Cortex of kidney (tissue), 1 donor: ENCODE data around the gene RRAS2.
"Not testable (repeated sequence)": the region's sequence is repeated elsewhere in the genome, so short reads cannot be mapped to it uniquely, and the experiment has no call there.

Experiments used
- DNase-seq: peaks from one replicate; lab custom pipeline; 2025; lab: John Stamatoyannopoulos, UW

Gene RRAS2

DNA sequence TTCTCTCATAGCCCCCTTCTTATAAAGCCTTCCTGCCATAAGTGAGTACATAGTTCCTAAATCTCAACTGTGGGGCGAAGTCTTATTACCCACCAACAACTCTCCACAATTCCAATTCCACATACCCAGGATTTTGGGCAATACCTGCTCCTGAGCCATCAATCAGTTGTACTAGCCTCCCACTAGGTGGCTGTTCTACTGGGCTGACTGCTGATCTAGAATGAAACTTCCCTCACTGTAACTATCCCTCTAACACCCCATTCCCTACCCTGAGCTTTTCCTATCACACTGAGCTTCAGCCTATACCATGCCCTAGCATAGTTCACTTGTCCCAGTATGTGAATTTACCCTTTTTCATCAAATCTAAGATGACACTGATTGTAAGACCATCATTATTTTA, 52.5 kb downstream of the RRAS2 start:
- DNase-seq: no peak

DNA sequence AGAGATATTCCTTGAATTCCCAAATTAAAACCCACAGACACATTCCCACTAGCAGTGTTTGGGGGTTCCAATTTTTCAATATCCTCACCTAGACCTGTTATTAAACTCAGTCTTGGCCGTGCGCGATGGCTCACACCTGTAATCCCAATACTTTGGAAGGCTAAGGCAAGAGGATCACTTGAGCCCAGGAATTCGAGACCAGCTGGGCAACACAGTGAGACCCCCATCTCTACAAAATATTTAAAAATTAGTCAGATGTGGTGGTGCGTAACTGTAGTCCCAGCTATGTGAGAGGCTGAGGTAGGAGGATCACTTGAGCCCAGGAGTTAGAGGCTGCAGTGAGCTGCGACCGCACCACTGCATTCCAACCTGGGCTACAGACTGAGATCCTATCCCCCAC, 53.3 kb downstream of the RRAS2 start:
- DNase-seq: no peak

DNA sequence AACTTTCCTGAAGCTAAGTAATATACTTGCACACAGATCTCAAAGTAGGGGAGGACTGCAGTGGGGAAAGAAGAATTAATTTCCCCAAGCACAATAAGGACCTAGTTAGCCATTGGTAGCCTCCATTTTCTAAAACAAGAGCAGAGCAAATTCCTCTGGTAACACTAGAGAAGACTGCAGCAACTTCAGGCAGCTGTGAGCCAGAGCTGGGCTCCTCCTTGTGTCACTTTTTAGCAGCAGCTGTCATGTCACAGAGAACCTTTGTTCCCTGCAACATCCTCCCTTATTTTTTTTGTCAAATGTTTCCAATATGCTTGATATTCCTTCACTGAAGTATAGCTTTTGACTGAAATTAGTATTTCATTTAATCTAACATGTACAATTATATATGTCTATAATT, 54.4 kb downstream of the RRAS2 start:
- DNase-seq: no peak

DNA sequence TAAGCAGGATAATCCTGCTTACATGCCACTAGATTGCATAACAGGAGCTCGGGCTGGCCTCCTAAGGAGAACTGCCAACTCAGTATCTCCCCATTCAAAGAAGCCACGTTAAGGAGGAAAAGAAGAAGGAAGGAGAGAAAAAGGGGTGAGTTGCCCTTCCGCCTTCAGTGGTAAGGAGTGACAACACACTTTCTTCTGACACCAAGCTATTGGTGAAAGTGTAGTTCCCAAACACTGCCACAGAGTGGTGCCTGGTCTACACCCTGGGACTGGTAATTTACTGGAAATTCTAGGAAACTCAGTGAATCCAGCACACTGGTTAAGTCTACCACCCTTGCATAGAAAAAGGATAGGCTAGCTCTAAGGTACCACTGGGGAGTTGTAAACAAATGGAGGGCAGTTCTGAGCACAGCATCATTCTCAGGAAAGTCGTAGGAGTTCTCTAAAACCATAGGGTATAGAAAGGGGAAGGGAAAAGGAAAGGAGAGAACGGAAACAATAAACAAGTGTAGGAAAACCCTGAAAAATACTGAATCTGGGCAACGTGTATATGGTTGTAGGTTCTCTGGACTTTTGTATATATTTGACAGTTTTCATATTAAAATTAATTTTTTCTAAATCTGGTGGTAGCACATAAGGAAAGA, 58.2 kb downstream of the RRAS2 start:
- DNase-seq: no peak

DNA sequence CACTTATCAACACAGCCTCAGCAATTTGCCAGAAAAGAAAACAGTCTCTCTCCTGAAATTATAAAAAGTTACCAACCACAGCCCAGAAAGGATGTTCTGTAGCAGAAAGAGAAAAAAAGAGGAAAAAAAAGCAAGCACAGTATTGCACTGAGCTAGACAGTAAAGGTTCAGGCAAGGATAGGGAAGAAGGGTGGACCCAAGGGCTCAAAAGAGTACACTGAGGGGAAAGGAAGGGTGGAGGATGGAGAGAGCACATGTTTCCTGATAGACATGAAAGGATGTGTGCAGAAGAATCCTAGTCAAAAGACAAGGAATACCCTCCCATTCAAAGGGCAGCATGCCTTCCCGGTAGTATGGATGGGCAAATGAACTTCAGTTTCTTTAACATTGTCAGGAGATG, 59.1 kb downstream of the RRAS2 start:
- DNase-seq: no peak

DNA sequence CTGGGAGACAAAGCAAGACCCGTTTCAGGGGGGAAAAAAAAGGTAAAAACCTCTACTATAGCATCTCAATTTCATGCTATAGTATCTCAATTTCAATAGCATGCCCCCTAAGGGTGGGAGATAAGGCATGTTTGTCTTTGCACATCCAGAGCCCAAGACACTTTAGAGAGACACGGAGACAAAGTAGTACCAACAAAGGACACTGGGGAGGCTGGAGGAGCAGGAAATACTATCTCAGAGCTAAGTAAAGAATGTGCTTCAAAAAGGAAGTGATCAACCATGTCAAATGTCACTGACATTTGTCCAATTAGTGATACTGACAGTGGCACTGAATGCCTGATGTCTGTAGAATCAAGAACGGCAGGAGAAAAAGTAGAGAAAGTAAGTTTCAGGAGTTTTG, 68.6 kb downstream of the RRAS2 start:
- no peak for DNase-seq

DNA sequence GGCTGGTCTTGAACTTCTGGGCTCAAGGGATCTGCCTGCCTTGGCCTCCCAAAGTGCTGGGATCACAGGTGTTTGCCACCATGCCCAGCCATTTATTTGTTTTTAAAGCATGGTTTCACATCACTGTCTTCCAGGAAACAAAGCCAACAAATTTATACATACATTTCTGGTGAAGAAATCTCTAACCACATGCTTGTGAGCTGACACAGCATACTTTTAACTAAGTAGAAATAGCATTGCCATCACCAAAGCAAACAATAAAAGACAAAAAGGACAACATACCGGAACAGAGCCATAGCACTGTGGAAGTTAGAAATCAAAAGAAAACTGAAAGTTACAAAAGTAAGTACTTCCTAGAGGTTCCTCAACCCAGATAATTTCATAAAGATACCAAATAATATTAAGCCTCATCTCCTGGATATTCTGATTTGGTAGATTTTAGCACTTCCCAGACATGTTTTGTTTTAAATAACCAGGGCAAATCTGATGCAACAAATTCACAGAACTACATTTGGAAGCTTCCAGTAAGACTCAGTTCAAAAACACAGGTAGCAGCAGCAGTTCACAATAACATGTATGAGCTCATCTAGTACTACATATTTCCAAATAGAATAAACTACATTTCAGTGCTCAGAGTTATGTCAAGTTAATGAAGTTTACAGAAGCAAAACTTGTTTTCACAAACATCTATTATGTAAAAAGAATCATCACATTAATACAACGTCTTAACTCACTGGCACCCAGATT, 70.6 kb downstream of the RRAS2 start:
- DNase-seq: no peak

DNA sequence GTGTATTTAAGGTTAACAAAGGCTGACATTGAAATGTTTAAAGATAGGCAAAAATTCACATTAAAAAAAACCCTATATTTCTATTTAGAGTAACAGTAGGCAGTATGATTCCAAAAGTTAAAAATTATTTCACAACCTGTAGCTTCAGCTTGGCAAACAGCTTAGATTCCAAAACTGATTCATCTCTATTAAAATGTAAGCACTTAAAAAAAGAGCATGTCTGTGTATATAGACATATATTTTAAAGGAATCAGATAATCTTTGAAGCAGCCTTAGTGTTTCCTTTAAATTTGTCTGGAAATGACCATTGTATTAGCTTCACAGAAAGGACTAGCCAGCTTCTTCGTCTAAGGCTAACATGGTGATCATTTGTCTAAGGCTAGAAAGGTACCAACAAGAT, 80.1 kb downstream of the RRAS2 start:
- DNase-seq: not testable (repeated sequence)

DNA sequence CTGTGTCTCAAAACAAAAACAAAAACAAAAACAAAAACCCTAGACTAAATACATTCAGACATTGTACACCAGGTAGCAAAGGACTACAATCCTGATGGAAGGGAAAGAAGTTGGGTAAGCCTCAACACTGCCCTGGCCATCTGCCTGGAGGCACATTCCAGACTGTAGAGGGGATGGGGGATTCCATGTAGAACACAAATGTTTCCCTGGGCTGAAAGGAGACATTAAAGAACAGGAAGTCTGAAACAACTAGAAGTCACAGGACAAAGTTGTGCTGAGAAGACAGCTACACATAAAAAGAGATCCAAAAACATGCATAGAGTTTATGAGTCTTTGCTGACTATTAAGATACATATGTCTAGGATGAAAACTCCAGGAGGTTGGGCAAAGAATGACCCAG, 83.9 kb downstream of the RRAS2 start:
- DNase-seq: no peak

DNA sequence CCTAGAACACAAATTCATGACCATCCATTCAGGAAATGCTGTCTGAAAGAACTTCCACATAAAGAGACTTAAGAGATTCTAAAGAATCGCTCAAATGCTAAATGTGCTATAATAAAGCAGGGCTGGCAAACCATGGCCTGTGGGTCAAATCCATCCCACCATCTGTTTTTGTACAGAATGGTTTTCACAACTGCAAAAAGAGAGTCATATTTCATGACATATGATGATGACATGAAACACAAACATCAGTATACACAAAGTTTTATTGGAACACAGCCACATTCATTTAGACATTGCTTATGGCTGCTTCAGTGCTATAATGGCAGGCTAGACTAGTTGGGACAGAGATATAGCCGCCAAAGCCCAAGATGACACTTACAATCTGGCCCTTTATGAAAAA, 85.1 kb downstream of the RRAS2 start:
- DNase-seq: no peak

DNA sequence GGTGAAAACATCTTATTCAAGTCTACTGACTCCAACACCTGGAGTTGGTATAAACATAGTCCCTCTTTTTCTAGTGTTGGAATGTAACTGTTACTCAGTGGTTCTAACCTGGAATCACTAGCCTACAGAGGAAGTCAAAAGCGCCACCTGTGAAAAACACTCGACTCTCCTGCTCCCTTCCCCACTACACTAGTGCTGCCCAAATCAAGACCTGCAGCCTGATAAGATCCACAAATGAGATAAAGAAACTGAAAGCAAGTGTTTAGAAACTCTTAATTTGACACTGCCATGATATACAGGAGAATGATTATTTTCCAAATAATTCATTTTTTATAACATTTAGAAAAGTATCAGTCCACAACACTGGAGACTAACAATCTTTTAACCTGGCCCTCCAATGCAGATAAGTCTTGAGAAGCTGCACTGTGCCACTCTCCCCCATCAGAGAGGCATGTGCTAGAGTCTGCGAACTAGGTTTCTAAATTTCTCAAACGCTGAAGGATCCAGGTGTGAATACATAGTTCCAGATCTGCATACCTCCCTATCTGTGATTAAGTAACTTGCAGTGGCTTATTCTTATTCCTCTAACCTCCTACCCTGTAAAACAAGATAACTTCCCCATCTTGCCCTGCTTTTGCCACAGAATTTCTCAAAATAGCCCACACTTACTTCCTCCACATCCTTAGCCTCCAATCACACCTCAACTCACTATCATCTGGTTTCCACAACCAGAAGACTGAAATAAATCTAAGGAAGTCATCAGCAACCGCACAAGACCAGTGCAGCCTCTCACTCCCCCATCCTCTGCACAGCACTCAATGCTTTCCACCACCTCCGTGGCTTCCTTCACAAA, 88.1 kb downstream of the RRAS2 start:
- no peak for DNase-seq

DNA sequence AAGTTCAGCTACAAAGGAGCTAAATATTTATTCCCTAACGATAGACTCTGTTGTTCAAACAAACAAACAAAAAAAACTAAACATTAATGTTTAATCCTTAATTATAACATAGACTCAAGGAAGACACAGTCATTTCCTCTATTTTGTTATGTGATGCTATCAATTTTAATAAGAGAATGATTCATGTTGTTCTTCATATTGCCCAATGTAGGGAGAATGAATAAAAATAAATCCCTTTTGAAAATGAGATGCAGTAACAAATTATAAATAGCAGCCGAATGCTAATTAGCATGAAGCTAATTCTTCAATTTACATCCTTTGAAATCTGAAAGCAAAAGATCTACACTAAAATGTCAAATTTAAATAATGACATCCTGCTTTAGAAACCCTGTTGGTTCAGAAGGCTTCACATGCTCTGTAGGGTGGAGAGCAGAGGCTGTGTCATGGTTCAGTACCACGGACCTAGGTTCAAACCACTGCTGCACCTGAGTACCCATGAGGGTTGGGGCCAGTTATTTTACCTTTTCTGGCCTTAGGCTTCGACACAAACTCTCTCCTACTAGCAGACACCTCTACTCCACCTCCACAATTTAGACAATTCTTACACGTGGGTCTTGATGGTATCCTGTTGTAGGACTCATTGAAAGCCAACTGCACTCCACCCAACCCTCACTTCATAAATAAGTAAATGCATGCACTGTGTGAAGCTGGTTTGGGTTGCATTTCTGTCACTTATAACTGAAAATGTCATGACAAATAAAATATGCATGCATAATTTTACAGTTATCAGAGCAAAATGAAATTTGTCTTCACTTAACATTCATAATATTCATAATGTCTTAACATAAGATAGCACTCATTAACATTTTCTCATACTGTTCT, 89.0 kb downstream of the RRAS2 start:
- DNase-seq: no peak

DNA sequence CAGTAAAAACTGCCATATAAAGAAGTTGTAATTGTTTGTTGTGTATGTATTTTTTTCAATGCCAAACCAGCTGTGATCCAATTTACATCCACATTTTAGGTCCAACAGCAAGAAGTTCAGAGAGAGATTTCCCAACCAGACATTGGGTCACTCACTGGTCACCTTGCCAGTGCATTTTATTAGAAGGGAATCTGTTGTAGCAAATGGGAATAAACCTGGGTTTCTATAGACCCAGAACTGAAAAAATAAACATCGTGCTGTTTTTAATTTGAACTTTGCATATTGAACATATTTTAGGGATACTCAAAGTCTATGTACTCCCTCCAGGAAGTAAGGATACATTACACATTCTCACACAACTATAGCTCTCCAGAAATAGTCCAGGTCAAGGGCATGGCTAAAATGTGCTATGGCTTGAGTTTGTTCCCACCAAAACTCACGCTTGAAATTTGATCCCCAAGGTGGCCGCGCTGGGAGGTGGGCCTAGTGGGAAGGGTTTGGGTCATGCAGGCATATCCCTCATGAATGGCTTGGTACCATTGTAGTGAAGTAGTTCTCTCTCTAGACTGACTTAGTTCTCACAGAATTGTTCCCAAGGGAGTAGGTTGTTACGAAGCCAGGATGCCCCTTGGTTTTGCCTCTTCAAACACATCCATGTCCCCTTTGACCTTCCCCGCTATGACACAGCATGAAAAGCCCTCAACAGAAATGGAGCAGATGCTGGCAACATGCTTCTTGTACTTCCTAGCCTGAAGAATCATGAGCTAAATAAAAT, 90.9 kb downstream of the RRAS2 start:
- DNase-seq: no peak

DNA sequence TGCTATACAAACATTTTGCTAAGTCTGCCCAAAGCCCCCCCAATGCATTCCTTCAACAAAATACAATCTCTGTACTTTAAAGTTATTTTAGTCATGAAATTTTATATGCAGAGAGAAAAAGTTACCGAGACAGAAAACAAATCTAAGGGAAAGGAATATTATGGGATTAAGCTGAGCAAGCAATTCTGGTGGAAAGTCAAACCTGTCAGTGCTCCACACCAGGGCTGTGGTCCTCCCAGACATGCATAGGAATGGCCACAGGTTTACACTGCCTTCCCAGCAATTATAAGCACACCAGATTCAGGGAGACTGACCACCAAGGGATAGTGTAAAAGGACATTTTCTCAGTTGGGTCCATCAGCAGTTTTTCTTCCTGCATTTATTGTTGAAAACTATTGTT, 92.4 kb downstream of the RRAS2 start:
- DNase-seq: no peak

DNA sequence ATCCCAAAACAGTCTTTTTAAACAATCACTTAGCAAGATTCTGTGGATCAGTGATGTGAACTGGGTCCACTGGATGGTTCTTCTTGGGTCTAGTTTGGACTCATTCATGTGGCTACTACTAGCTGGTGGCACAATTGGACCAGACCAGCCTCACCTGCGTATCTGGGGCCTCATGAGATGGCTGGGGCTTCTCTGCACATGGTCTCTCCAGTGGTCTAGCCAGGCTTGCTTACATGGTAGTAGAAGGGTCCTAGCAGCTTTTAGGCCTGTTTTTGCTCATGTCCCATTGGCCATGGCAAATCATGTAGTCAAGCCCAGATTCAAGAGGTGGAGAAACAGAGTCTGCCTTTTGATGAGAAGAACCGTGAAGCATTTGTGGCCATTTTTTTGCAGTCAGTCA, 94.0 kb downstream of the RRAS2 start:
- DNase-seq: no peak

DNA sequence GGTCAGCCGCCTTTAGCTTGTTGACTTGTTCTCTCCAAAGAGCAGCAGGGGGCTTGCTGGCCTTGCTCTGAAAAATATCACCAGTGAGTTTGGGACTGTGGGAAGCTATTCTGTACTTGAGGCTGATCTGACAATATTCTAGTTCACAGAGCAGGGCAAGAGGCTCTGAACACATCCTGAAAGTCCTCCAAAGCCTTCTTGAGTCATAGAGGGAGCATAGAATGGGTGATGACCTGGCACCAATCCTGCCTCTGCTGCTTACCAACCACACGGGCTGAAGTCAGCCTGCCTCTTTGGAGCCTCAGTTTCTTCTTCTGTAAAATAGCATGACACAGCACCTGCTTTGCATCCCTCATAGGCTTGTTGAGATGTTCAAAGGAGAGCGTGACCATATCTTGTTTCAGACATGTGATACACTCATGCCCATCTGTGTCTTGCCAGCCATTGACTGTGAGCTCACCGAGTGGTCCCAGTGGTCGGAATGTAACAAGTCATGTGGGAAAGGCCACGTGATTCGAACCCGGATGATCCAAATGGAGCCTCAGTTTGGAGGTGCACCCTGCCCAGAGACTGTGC, 96.6 kb downstream of the RRAS2 start:
- DNase-seq: no peak

DNA sequence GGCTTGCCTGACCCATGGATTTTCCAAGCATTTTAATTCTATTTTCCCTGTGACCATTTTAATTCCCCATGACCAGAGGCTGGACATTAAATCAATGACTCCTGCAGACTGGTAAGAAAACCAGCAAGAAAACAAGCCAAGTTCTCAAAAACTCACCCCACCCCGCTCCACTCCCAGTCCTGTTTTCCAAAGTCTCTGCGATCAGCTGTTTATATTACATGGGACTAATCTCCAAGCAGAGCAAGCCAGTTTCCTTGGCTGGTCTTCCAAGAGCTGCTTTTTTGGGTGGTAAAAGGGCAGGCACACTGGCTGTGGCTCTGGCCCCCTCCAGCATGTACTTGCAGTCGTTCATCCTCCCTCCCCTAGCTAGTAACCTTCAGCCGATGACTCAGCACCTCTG, 97.9 kb downstream of the RRAS2 start:
- no peak for DNase-seq

DNA sequence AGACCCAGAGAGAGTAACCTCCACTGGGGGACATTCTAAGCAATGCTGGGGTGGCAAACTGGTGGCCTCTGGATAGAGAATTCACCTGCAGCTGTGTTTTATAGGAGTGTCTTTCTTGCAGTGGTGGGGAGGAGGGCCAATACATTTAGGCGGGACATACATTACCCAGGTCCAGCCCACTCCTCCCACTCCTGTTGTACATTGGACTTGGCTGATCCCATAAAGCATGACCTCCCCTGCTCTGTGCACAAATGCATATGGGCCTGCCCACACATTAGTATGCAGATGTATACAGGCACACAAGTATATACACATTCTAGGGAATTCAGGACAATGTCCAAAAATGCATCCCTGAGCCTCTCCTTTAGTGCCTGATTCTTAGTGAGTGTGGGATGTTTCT, 99.1 kb downstream of the RRAS2 start:
- no peak for DNase-seq

DNA sequence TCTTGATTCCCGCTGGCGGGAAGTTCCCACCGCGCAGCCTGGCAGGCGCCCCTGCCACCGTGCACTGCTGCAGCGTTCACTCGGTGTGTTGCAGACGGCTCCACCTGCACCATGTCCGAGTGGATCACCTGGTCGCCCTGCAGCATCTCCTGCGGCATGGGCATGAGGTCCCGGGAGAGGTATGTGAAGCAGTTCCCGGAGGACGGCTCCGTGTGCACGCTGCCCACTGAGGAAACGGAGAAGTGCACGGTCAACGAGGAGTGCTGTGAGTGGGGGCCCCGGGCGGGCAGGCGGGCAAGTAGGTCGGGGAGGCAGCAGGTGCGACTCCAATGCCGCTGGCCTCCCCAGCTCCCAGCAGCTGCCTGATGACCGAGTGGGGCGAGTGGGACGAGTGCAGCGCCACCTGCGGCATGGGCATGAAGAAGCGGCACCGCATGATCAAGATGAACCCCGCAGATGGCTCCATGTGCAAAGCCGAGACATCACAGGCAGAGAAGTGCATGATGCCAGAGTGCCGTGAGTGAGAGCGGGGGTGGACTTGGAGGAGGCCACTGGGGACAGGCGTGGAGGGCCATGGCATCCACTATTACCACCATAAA, 99.7 kb downstream of the RRAS2 start:
- no peak for DNase-seq

DNA sequence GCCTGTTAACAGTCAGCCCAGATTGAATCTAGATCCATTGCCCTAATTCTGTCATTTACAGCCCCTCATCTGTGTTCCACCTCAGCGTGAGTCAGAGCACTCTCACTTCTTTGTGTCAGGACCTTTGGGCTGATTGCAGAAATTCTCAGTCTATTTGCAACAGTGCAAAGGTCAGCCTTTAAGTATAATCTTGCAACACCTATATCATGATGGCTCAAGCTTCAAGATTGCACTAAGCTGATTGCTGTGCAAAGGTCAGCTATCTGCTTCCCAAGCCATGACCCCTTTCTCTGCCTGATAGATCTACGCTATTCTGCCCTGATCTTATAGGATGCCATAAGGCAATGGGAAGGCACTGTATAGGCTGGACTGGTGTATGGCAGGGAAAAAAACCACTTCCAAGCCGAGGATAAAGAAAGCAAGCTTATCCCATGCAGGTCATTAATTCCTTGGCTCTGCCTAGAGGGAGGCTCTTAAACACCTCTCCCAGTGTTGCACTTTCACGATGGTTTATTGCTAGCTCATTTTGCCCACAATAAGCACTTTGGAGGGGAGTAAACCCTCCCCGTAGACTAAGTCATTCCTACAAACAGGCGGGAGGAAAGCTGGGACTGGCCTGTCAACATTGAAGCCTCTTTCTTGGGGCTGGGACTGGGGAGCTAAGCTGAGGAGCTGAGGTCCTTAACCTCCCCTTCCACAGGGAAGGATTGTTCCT, 100.6 kb downstream of the RRAS2 start:
- DNase-seq: no peak
